ENCODE measurements around the gene HS6ST2.
"Not testable (repeated sequence)": the region's sequence is repeated elsewhere in the genome, so short reads cannot be mapped to it uniquely, and the experiment has no call there.

HS6ST2 gene

DNA sequence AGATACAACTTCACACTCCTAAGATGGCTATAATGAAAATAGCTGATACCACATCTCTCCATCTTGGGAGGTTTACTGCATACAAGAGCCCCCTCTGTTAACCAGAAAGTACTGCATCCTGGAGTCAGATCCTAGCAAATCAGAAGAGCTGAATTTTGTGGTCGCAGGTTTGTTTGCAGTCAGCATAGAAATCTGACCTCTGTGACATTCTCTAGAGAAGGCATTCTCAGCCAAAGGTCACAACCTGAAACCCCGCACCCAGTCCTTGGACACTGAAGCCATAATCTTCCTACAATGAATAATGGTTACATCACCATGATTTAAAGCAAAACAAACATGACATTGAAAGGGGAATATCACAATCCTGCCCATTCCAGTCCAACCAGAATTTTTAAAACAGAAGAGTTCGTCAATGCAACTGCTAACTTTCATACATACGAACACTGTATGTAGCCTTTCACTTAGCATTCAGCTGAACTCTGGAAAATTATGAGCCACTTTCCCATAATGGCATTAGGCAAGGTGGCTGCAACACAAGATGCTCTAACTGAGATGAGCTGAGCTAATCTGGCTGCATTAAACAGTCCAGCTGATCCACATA, 17.6 kb downstream of the HS6ST2 start:
- DNase-seq = no peak

DNA sequence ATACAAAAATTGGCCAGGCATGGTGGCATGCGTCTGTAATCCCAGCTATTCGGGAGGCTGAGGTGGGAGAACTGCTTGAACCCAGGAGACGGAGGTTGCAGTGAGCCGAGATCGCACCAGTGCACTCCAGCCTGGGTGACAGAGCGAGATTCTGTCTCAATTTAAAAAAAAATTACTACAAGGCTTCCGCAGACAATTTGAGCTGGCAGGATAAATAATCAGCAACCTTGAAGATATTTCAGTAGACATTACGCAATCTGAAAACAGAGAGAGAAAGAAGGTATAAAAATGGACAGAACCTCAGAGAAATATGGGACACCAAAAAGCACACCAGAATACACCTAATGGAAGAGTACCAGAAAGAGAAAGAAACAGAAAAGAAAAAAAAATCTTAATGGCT, 25.3 kb downstream of the HS6ST2 start:
- DNase-seq = no peak

DNA sequence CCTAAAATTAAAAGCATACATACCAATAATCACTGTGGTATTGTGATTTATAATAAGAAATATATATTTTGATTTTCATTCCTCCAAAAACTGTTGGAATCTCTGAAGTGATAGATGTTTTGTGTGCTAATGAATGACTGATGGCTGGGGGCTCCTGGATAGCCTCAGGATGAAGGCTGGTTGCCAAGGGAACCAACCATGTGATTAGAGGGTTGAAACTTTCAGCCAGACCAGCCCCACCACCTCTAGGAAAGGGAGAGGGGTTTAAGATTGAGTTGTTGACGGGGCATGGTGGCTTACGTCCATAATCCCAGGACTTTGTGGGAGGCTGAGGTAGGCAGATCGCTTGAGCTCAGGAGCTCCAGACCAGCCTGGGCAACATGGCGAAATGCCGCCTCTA, 34.0 kb downstream of the HS6ST2 start:
- DNase-seq = no peak

DNA sequence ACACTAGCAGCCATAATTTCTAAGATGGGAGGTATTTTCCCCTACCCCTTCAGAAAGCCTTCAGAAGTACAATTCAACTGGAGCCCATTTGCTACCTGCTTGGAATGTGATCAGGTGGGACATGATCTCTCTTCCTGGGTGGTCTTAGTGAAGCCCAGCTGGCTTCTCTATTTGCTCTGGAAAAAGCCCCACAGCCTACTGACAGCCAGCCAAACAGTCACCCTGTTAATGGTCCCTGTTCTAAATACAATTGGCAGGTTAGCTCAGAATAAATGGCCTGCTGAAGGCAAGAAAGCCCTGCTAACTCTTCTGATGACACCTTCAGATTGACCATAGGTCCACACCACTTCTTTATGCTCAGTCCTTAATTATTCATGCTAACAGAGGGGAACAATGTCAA, 39.9 kb downstream of the HS6ST2 start:
- DNase-seq = no peak

DNA sequence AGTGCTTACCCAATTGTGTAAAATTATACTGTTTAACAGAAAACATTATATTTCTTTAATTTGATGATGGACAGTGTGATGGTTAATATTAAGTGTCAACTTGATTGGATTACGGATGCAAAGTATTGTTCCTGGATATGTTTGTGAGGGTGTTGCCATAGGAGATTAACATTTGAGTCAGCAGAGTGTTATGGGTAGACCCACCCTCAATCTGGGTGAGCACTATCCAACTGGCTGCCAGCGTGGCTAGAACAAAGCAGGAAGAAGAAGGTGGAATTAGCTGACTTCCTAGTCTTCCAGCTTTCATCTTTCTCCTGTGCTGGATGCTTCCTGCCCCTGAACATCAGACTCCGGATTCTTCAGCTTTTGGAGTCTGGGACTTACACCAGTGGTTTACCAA, 42.1 kb downstream of the HS6ST2 start:
- DNase-seq = no peak

DNA sequence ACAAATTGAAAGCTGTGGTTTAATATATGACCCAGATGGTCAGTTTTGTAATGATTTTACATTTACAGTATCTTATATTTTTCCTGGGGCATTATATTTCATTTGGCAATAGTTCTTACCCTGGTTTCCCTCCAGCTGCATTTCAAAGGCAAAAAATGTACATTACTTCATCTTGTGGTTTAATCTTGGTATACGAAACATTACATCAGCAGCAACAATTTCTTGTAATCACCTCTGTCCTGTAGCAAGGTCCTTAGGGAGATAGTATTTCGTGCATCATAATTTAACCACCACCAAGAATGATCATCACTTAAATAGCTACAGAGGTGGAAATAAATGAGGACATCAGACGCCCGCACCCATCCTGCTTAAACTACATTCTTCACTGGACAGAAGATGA, 48.8 kb downstream of the HS6ST2 start:
- no peak for DNase-seq

DNA sequence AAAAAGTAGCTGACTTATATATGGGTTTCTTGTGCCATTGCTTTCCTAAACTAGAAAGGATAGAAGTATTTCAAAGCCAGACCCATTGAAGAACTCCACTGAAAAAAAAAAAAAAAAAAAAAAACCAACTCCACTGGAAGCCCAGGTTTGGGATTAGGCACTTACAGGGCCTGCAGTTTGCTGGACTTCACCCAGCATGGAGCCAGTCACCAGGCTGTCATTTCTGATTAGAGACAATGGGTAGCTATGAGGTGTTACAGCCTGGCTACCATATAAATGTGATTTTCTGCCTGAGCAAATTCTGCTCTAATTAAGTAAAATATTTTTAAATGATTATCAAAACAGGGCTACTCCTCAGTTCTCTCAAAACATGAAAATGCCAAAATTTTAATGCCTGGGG, 49.5 kb downstream of the HS6ST2 start:
- no peak for DNase-seq

DNA sequence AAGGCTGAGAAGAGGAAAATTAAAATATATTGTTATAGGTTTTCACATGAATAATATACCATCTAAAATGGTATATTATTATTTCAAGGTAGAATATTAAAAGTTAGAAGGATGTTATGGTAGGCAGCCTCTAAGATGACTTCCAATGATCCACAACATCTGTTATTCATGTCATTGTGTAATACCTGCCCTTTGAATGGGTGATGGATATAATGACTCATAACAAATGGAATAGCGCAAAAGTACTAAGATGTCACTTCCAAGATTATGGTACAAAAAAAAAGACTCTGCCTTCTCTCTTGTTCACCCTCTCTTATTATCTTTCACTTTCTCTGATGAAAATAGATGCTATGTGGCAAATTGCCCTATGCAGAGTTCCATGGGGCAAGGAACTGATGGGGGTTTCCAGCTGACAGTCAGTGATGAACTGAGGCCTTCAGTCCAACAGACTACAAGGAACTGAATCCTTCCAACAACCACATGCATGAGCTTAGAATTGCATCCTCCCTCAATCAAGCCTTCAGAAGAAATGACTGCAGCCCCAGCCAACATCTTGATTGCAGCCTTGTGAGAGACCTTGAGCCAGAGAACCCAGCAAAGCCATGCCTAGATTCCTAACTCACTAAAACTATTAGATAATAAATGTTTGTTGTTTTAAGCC, 57.7 kb downstream of the HS6ST2 start:
- DNase-seq = no peak

DNA sequence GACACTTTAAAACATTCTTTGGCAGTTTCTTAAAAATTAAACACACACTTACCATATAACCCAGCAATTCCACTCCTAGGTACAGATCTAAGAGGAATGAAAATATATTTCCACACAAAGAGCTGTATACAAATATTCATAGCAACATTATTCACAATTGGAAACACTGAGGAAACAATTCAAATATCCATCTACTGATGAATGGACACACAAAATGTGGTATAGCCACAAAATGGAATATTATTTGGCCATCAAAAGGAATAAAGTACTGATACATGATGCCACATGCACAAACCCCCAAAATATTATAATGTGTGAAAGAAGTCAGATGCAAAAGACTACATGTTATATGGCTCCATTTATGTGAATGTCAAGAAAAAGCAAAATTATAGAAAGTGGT, 70.9 kb downstream of the HS6ST2 start:
- no peak for DNase-seq

DNA sequence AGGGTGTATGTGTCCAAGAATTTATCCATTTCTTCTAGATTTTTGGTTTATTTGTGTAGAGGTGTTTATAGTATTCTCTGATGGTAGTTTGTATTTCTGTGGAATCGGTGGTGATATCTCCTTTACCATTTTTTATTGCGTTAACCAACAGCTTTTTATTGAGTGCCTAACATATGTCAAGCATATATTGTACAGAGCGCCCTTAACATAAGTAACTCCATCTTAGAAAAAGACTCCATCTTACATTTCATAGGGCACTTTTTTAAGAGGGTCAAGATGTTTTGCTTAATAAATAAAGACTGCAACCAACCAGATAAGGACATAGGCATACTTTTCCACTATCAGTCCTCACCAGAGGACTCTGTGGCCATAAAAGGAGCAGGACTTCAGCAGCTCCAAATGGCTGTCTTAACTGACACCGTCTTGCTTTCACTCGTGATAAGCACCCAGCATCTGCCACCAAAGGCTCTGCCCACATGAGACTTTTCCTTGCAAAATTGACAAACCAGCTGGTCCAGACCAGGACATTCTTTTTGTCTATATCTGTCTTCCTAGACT, 75.0 kb downstream of the HS6ST2 start:
- no peak for DNase-seq

DNA sequence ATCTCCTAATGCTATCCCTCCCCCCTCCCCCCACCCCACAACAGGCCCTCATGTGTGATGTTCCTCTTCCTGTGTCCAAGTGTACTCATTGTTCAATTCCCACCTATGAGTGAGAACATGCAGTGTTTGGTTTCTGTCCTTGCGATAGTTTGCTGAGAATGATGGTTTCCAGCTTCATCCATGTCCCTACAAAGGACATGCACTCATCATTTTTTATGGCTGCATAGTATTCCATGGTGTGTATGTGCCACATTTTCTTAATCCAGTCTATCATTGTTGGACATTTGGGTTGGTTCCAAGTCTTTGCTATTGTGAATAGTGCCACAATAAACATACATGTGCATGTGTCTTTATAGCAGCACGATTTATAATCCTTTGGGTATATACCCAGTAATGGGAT, 77.7 kb downstream of the HS6ST2 start:
- not testable (repeated sequence) for DNase-seq

DNA sequence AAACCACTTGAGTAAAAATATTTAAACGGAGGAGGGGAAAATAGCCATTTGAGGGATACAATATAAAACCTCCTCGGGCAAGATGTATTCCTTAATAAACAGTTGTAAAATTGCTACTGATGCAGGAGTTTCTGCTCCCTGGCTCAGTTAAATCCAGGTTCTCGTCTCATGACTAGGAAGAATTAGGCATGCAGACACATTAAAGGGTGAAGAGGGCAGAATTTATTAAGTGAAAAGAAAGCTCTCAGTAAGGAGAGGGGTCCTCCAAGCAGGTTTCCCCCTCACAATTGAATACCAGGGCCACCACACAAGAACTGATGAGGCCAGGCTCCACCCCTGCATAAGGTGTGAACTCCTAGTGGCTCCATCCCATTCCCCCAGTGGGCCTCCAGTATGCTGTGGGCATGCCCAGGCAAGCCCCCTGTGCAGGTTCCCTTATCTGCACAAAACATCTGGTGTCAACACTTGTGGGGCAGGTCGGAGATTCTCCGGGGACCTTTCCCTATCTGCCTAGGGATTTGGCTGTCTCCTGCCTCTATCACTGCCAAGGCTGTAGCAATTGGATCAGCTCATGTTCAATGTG, 80.4 kb downstream of the HS6ST2 start:
- DNase-seq = no peak

DNA sequence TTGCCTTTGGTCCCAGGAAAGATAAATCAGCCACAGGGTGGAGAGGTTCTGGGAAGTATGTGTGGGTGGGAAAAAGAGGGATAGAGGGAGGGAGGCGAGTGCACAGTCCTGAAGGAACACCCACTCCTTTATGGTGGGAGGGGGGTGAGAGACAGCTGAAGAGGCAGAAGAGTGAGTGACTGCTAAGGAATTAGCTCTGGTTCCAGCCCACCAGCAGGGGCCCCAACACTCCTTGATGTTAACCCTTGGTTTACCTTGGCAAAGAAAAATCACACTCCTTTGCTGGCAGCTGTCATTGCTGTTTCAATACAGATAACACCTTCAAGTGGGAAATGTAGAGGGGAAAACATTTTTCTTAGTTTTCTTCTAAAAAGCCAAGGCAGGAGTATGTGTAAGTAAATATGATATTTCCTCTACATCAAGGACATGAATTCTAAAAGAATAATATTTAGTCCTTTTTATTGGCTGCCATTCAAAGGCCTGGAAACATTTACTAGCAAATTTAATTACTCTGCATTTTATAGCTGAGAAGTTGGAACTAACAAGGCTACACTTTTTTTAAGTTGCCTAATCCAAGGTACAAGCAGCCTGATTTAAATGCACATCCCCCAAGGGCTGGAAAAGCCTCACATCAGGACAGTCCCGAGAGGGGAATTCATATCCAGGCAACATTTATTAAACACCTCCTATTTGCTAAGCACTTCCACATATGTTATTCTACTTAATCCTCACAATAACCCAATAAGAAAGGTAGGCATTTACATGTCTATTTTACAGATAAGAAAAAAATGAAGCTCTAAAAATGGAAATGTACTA, 81.7 kb downstream of the HS6ST2 start:
- DNase-seq = no peak

DNA sequence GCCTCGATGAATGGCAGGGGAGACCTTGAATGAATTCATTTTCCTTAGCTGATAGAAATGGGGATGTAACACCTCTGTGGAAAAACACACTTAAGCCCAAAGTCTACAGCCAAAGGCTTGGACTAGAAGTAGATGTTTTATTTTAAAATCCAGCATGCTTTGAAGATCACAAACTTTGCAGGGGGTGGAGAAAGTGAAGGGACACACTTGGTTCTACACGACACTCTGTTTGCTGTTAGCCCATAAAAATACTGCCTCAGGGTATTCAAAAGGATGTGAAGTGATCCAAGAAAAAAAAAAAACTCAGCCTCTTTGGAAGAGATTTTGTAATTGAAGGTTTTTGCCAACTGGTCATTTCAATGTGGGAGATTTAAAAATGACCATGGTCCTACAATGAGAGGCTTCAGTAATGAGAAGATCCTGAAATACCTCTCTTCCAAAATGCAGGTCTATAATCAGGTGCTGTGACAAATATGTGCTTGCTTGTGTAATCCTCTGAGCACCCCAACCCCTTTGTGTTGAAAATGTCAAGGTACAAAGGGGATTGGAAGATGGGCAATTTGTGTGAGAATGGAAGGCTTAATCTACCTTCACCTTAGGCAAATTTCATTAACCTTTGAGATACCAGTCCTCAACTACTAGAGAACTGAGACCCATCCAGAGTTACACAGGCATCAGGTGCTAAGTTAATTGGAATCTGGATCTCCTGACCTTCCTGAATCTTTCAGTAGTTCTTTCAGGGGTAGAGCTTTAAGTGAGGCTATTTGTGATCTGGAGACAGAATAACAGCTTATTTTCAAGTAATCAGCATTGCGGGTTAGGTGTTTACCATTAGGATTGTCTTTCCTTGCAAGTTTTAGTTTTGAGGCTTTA, 82.5 kb downstream of the HS6ST2 start:
- no peak for DNase-seq

DNA sequence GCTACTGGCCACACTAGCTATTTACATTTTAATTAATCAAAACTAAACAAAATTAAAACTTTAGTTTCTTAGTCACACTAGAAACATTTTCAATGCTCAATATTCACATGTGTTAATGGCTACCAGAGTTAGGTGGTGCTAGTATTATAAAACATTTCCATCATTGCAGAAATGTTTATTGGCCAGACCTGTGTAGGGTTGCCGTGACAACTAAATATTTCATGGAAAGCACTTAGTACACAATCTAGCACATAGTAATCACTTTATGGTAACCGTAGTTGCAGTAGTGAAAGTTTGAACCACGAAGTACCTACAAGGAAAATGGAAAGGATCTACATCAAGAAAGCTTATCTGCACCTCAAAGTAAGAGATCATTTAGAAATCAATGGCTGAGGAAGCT, 95.9 kb downstream of the HS6ST2 start:
- DNase-seq = no peak

DNA sequence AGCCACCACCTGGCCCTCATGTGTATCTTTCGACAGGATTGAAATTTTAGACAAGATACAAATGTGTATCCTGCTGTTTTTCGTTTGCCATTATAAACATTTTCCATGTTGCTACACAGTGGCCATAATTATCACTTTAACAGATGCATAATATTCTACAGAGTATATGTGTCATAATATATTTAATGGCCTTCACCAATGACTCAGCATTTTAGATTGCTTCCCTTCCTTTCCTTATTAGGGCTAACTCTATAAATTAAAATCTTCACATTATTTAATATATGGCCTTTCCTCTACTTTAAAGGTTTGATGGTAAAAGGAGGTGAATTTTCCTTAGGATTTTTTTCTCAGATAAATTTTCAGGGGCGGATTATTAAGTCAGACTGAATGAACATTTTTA, 97.4 kb downstream of the HS6ST2 start:
- no peak for DNase-seq

DNA sequence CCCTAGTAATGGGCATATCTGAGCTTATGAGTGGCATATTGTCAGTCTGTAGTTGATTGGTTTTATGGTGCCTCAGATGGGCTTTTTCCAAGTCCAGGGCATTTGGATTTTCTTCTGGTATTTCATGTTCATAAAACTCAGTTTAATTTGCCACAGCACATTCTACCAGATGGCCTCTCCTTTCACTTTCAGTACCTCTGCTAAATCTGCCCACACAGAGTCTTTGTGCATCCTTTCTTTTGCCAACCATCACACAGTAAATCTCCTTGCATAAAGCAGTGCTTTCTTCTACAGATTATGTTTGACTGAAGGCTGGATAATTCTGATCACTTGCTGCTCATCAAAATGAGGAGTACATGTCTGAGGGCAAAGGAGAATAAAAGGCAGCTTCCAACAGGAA, 98.2 kb downstream of the HS6ST2 start:
- no peak for DNase-seq

DNA sequence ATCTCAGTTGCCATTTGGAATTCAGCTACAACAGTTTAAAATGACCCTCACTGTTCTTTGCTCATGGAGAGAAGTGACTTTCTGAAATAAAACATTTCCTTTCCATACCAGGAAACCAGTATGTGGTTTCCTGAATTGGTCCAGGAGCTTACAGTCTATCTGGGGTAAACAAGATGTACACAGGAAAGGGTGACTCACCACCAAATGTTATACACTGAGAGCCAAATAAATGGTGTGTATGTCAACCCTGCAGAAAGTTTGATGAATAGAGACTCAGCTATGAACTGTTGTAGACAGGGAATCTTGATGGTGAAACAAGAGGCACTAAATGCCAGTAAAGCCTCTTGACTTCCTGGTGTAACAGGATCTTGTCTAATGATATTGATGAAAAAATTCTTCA, 100.4 kb downstream of the HS6ST2 start:
- DNase-seq = no peak

DNA sequence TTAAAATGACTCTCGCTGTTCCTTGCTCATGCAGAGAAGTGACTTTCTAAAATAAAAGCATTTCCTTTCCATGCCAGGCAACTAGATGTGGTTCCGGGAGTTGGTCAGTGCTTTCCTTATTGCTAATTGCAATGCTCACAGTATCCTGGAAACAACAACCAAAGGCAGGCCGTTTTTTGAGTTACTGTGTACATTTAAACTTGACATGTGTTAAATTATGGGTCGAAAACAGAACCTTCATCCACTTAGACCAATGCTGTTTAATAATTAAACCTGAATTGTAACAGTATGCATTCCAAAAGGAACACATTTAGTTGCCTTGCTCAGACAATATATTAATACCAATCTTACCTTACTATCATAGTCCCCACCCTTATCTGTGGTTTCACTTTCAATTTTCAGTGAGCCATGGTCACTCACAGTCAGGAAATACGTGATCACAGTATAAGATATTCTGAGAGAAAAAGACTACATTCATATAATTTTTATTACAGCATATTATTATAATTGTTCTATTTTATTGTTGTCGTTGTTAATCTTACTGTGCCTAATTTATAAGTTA, 102.6 kb downstream of the HS6ST2 start:
- no peak for DNase-seq

DNA sequence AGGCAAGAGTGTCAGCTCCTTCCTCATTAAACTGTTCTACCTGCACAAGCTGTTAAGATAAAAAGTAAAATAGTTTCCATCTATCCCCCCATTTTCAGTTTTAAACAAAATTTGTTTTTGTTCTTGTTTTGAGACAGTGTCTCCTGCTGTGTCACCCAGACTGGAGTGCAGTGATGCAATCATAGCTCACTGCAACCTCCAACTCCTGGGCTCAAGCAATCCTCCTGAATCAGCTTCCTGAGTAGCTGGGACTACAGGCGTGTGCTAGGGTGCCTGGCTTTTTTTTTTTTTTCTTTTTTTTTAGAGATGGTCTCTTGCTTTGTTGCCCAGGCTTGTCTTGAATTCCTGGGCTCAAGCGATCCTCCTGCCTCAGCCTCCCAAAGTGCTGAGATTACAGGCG, 105.4 kb downstream of the HS6ST2 start:
- no peak for DNase-seq

DNA sequence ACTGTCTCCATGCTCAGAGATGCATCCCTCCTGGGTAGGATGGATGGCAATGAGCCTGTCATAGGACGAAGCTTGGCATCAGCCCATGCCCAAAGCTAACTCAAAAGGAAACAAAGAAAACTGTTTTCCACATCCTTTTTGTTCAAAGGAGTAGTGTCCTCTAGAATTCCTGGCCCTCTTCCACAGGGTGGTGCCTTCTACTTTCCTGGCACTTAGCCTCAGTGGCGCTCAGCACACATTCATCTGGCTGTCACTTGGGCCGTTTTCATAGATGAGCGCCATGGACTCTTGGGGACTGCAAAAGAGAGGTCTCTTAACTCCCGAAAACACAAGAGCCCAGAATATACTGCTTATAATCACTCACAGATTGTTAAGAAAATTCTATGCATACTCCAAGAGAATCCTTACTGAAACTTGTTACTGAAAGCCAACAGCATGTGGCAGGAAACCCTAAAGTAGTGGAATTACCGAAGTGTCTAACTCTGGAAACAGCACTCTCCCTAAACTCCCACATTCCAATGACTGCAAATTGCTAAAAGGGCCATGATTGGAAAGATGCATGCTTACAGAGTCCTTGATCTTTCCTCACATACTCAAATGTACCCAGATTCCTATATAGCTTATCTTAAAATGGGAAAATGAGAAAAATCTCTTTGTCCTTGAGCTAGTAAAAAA, 110.0 kb downstream of the HS6ST2 start:
- no peak for DNase-seq

DNA sequence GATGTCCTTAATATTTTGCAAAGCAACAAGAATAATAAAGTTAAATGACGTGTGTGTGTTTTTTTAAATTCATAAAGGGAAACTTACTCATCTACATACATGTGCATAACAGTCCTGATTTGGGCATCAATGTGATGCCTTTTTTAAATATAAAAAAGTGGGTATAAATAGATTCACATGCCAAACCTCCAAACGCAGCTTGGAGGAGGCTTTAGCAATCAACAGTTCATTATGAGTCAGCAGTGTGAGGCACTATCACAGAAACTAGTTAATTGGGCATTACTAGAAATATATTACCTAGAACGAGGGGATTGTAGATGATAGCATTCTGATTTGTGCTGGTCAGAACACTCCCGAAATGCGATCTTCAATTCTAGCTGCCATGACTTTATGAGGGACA, 115.1 kb downstream of the HS6ST2 start:
- DNase-seq = no peak

Data from SIG-M5 (cell line).